Anterior cingulate cortex (tissue), 58 donors: ENCODE results near the gene AP5Z1.

Experiments used
- DNase-seq, 58 donors: peaks; one replicate each; lab custom pipeline; 2025; lab: John Stamatoyannopoulos, UW

Gene AP5Z1

GRCh38 chr7:4744391-4745264 is 30.8 kb upstream of the AP5Z1 start:
- peak in 57 of 58 donors; percentile 51 to 98 (median 90) for DNase-seq

GRCh38 chr7:4745265-4745919 is 30.0 kb upstream of the AP5Z1 start:
- no peak for DNase-seq

DNA sequence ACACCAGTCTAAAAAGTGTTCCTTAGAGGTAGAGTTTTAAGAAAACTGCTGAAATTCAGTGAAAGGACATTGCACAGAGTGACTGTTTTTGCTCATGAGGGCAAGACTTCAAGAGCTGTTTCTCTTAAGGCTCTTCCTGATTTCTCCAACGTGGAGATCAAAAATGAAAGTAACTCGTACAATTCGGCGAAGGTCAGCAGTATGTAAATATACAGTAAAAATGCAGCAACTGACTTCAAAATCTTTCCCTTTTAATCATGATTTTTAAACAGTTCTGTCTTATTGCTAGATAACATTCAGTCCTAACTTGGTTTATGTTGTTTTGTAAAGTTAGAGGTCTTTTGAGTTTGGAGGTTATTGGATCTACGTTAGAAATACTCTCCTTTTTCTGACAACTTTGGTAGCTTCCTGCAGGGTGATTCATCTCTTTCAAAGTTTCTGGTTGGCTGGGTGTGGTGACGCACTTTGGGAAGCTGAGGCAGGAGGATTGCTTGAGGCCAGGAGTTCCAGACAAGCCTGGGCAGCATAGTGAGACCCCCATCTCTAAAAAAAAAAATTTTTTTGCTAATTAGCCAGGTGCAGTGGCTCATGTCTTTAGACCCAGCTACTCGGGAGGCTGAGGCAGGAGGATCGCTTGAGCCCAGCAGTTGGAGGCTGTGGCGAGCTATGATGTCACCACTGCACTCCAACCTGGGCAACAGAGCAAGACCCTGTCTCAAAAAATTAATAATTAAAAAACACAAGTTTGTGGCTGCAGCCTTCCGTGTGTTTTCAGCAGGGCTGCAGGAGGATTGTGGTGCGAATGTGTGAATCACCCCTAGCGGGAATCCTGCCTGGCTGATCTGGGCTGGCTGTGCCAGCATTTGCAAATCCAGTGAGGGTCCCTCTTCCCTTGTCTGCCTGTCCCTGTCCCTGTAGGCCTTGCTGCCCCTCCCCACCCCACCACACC is 29.2 kb upstream of the AP5Z1 start:
- DNase-seq: no peak

DNA sequence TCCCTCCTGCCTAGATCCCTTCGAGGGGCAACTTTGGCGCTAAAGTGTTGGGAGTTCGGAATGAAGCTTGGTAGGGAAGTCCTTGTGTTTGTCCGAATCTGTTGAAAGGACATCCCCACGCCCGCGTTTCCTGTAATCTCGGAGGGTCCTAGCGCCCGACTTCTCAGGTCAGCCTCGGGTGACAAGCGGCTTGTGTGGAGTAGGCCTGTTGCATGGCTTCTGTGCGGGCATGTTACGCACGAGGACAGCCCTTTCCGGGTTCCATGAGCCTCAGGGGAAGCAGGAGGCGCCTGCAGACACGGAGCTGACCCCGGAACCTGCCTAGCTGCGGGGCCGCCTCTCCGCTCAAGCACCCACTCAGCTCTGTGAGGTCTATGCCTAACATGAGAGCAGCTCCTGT is 28.4 kb upstream of the AP5Z1 start:
- peak in 1 of 58 donors; percentile 9 for DNase-seq

GRCh38 chr7:4747746-4748145 is 27.7 kb upstream of the AP5Z1 start:
- DNase-seq: no peak

- DNase-seq: no peak
Observed at GRCh38 chr7:4748231-4748681, 27.2 kb upstream of the AP5Z1 start.

- no peak for DNase-seq
Observed at GRCh38 chr7:4749363-4749762, 26.1 kb upstream of the AP5Z1 start.

GRCh38 chr7:4749798-4750197 is 25.6 kb upstream of the AP5Z1 start:
- no peak for DNase-seq

GRCh38 chr7:4751398-4751947 is 23.9 kb upstream of the AP5Z1 start:
- peak in 36 of 58 donors; percentile 7 to 80 (median 47) for DNase-seq

- DNase-seq: peak in 48 of 58 donors; percentile 16 to 83 (median 55)
Observed at GRCh38 chr7:4753598-4754432, 21.6 kb upstream of the AP5Z1 start.

- no peak for DNase-seq
Observed at GRCh38 chr7:4754433-4755010, 20.9 kb upstream of the AP5Z1 start.

DNA sequence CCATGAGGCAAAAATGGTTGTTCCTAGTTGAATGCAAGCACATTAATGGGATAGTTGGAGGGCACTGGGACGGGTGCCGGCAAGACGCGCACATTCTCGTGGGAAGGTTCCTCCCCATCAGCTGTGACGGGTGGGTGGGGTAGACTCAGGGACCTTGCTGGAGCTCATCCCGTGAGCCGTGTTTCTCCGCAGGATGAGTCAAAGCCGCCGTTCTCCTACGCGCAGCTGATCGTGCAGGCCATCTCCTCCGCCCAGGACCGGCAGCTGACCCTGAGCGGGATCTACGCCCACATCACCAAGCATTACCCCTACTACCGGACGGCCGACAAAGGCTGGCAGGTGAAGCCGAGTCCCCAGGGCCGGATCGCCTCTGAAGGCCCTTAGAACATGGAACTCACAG is 20.4 kb upstream of the AP5Z1 start:
- DNase-seq: no peak

- no peak for DNase-seq
Observed at GRCh38 chr7:4758111-4758510, 17.3 kb upstream of the AP5Z1 start.

DNA sequence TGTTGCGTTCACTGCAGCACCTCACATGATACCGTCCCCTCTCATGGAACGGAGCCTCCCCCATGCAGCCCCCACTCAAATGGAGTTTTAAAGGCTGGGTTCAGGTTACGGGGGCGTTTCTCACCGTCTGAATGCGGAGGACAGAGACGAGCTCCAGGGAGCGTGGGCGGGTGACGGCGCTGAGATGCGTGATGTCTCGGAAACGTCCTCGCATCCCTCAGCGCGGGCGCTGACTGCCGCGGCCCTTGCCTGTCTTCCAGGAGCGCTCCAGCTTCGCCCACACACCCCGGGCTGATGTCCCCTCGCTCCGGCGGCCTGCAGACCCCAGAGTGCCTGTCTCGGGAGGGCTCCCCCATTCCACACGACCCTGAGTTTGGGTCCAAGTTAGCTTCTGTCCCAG is 16.6 kb upstream of the AP5Z1 start:
- DNase-seq: peak in 2 of 58 donors; percentile 8 to 14

DNA sequence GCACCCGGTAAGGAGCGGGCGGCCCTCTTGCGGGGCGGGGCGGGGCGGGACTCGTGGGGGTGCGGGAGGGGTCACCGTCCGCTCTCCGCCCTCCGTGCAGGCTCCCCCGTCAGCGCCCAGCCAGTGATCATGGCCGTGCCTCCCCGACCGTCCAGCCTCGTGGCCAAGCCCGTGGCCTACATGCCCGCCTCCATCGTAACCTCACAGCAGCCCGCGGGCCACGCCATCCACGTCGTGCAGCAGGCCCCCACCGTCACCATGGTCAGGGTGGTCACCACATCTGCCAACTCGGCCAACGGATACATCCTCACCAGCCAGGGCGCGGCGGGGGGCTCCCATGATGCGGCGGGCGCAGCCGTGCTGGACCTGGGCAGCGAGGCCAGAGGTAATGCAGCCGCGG is 16.2 kb upstream of the AP5Z1 start:
- no peak for DNase-seq

GRCh38 chr7:4760952-4761351 is 14.5 kb upstream of the AP5Z1 start:
- DNase-seq: no peak

DNA sequence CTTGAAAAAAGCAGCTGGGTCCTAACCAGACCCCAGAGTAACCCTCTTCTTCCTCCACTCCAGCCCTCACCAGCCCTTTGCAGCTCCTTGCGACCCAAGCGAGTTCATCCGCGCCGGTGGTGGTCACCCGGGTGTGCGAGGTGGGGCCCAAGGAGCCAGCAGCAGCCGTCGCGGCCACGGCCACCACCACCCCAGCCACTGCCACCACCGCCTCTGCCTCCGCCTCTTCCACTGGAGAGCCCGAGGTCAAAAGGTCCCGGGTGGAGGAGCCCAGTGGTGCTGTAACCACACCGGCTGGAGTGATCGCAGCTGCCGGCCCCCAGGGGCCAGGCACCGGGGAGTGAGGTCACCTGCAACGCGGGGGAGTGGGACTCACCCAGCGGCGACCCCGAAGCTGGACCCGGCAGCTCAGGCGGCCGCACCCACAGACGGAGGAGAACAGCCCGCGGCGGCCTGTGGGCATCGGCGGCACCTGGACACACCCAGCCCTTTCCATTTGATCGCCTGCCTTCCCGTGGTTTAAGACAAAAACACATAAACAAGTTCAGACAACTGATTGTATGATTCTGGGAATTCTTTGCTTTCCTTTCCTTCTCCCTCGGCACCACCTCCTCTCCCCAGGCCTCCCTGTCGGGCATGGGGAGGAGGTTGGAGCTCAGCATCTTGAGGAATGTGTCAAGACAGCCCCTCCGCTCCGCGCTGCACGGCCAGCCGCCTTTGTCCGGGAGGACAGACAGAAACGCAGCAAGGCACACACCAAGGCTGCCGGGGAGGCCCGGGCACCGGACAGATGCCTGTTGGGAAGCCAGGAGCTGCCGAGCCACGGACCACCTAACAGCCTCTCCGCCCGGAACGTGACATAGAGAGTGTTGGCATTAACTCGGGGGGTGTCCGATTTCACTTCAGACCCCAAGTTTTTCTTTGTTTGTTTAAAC is 13.0 kb upstream of the AP5Z1 start:
- no peak for DNase-seq
